K562 (cell line): ENCODE results near the gene SEPTIN2. TPM values are rescaled to one million over a fixed set of nuclear protein-coding genes. Genes with fewer than 3 reads are reported as not detected.
A peak's percentile ranks its signal among the peaks of the same experiment; 100 is the strongest.

Source experiments
- ZNF175 ChIP-seq: fragments of 200-800 bp; sonication (Bioruptor generic); IDR thresholded peaks from 2 replicates; pipeline ENCODE4 v1.6.1; 2016; ENCODE audit warnings: low read depth, mild to moderate bottlenecking, missing genetic modification characterization, missing compliant biosample characterization
- polyA plus RNA-seq, 8 experiments: library from polyadenylated mRNA; depleted of rRNA in 4 of 8; stranded (reverse) in 5 of 8; unstranded in 3 of 8; fragments of >200 nt; fragmentation: Nextera tagmentation in 2 of 8; fragmentation: Illumina TruSeq in 1 of 8; extraction: Ambion mirVana in 2 of 8; extraction: Trizol in 1 of 8; gene quantifications; 2 replicates each; pipeline versions ENCODE4 v1.2.1 to v1.2.3, GENCODE V29; 2011 to 2014; ENCODE audit warnings: inconsistent platforms in 1 of 8, missing spikeins in 1 of 8
- total RNA-seq, 7 experiments: library from RNA; depleted of rRNA in 6 of 7; stranded (reverse); fragments of >200 nt in 6 of 7; fragmentation: Illumina TruSeq in 2 of 7; extraction: Trizol in 2 of 7; gene quantifications; 2 replicates each; pipeline versions ENCODE4 v1.2.1 to v1.2.3, GENCODE V29; 2011 to 2021; ENCODE audit warnings: low replicate concordance in 1 of 7
- TF ChIP-seq, protein P1 (sequence below): fragments of 450-650 bp; IDR thresholded peaks from 2 replicates; pipeline ENCODE4 v1.6.1; 2016; ENCODE audit warnings: mild to moderate bottlenecking, moderate library complexity

Gene SEPTIN2
- total and polyA plus RNA-seq, 9 of the 15 experiments (the other 6 are each of a cell fraction or from before 2014, with no cell fraction given) = 121 to 367 (median 166) TPM

DNA sequence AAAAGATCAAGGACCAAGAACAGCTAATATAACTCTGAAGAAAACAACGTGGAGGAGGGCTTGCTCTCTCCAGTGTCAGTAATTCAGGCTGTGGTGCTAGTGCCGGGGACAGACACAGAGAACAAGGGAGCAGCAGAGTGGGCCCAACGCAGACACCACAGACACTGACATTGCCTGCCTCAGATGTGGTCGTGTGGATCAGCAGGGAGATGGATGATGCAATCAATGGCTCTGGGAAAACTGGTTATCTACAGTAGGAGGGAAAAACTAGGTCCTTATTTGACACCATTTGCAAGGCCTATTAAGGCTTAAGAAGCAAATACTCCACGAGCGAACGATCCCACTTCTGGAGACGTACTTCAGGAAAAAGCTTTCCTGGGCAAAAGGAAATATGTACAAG, 36.3 kb upstream of the SEPTIN2 start (continued):
- TF ChIP-seq, protein P1, sequence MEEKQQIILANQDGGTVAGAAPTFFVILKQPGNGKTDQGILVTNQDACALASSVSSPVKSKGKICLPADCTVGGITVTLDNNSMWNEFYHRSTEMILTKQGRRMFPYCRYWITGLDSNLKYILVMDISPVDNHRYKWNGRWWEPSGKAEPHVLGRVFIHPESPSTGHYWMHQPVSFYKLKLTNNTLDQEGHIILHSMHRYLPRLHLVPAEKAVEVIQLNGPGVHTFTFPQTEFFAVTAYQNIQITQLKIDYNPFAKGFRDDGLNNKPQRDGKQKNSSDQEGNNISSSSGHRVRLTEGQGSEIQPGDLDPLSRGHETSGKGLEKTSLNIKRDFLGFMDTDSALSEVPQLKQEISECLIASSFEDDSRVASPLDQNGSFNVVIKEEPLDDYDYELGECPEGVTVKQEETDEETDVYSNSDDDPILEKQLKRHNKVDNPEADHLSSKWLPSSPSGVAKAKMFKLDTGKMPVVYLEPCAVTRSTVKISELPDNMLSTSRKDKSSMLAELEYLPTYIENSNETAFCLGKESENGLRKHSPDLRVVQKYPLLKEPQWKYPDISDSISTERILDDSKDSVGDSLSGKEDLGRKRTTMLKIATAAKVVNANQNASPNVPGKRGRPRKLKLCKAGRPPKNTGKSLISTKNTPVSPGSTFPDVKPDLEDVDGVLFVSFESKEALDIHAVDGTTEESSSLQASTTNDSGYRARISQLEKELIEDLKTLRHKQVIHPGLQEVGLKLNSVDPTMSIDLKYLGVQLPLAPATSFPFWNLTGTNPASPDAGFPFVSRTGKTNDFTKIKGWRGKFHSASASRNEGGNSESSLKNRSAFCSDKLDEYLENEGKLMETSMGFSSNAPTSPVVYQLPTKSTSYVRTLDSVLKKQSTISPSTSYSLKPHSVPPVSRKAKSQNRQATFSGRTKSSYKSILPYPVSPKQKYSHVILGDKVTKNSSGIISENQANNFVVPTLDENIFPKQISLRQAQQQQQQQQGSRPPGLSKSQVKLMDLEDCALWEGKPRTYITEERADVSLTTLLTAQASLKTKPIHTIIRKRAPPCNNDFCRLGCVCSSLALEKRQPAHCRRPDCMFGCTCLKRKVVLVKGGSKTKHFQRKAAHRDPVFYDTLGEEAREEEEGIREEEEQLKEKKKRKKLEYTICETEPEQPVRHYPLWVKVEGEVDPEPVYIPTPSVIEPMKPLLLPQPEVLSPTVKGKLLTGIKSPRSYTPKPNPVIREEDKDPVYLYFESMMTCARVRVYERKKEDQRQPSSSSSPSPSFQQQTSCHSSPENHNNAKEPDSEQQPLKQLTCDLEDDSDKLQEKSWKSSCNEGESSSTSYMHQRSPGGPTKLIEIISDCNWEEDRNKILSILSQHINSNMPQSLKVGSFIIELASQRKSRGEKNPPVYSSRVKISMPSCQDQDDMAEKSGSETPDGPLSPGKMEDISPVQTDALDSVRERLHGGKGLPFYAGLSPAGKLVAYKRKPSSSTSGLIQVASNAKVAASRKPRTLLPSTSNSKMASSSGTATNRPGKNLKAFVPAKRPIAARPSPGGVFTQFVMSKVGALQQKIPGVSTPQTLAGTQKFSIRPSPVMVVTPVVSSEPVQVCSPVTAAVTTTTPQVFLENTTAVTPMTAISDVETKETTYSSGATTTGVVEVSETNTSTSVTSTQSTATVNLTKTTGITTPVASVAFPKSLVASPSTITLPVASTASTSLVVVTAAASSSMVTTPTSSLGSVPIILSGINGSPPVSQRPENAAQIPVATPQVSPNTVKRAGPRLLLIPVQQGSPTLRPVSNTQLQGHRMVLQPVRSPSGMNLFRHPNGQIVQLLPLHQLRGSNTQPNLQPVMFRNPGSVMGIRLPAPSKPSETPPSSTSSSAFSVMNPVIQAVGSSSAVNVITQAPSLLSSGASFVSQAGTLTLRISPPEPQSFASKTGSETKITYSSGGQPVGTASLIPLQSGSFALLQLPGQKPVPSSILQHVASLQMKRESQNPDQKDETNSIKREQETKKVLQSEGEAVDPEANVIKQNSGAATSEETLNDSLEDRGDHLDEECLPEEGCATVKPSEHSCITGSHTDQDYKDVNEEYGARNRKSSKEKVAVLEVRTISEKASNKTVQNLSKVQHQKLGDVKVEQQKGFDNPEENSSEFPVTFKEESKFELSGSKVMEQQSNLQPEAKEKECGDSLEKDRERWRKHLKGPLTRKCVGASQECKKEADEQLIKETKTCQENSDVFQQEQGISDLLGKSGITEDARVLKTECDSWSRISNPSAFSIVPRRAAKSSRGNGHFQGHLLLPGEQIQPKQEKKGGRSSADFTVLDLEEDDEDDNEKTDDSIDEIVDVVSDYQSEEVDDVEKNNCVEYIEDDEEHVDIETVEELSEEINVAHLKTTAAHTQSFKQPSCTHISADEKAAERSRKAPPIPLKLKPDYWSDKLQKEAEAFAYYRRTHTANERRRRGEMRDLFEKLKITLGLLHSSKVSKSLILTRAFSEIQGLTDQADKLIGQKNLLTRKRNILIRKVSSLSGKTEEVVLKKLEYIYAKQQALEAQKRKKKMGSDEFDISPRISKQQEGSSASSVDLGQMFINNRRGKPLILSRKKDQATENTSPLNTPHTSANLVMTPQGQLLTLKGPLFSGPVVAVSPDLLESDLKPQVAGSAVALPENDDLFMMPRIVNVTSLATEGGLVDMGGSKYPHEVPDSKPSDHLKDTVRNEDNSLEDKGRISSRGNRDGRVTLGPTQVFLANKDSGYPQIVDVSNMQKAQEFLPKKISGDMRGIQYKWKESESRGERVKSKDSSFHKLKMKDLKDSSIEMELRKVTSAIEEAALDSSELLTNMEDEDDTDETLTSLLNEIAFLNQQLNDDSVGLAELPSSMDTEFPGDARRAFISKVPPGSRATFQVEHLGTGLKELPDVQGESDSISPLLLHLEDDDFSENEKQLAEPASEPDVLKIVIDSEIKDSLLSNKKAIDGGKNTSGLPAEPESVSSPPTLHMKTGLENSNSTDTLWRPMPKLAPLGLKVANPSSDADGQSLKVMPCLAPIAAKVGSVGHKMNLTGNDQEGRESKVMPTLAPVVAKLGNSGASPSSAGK = peak; percentile 36; the same call in 1 of the 2 replicates
- TF ChIP-seq ZNF175 (CRISPR knock-in tag) = 0 out of 2 replicates have a peak, but pooled peaks have one; percentile 34
